K562 (cell line): ENCODE measurements around the gene SUCLG1.

ENCODE experiments used
- CEBPZ ChIP-seq: fragments of 150-350 bp; IDR thresholded peaks from 2 replicates; pipeline ENCODE4 v1.6.1; 2014; ENCODE audit warnings: low read depth, mild to moderate bottlenecking, low read length, borderline replicate concordance
- CHD2 ChIP-seq: IDR thresholded peaks from 2 replicates; pipeline ENCODE4 v1.6.1; 2011; ENCODE audit warnings: low read depth, low read length
- EGR1 ChIP-seq: fragments of 450-650 bp; conservative IDR thresholded peaks from 2 replicates; pipeline ENCODE4 v1.6.1; 2017; ENCODE audit warnings: mild to moderate bottlenecking
- ELK1 ChIP-seq: sonication (generic); formaldehyde crosslinking; IDR thresholded peaks from 2 replicates; pipeline ENCODE4 v1.8.1; 2022; ENCODE audit warnings: missing genetic modification reagents
- HDAC6 ChIP-seq: IDR thresholded peaks from 2 replicates; pipeline ENCODE4 v1.6.1; 2012; ENCODE audit warnings: low read depth, mild to moderate bottlenecking, control low read depth, inconsistent platforms, low read length, moderate library complexity
- KAT8 ChIP-seq: fragments of 450-650 bp; IDR thresholded peaks from 2 replicates; pipeline ENCODE4 v1.6.1; 2016; ENCODE audit warnings: low read depth, mild to moderate bottlenecking
- MCM3 ChIP-seq: fragments of 450-650 bp; IDR thresholded peaks from 2 replicates; pipeline ENCODE4 v1.6.1; 2016
- NCOR1 ChIP-seq: fragments of 450-650 bp; IDR thresholded peaks from 2 replicates; pipeline ENCODE4 v1.6.1; 2016; ENCODE audit warnings: mild to moderate bottlenecking, moderate library complexity
- NR2C2 ChIP-seq, 2 experiments: fragments of 200-800 bp in 1 of 2; sonication (Bioruptor generic) in 1 of 2; sonication (generic) in 1 of 2; formaldehyde crosslinking in 1 of 2; IDR thresholded peaks; 2 replicates each; pipeline versions ENCODE4 v1.6.1 to v1.8.0; 2016 to 2022; ENCODE audit warnings: mild to moderate bottlenecking in 1 of 2, missing compliant biosample characterization in 1 of 2, missing genetic modification characterization in 1 of 2, missing genetic modification reagents in 1 of 2
- POLR2AphosphoS5 ChIP-seq: IDR thresholded peaks from 2 replicates; pipeline ENCODE4 v1.6.1; 2011; ENCODE audit warnings: mild to moderate bottlenecking, low read depth, low read length, moderate library complexity; ENCODE audit not compliant: control insufficient read depth, insufficient read depth
- RAD21 ChIP-seq, 2 experiments: fragments of 250-450 bp in 1 of 2; fragments of 450-650 bp in 1 of 2; sonication (Bioruptor Pico) in 1 of 2; formaldehyde crosslinking in 1 of 2; IDR thresholded peaks in 1 of 2; conservative IDR thresholded peaks in 1 of 2; 2 replicates each; pipeline versions ENCODE4 v1.4.0 to v1.8.0; 2020 to 2022; ENCODE audit warnings: mild to moderate bottlenecking in 2 of 2, moderate library complexity in 1 of 2
- SRF ChIP-seq, 2 experiments: fragments of 250-450, 450-650 bp in 1 of 2; sonication (Bioruptor Pico) in 1 of 2; sonication (generic) in 1 of 2; formaldehyde crosslinking; IDR thresholded peaks; 2 replicates each; pipeline versions ENCODE4 v1.5.0 to v1.5.1; 2020 to 2022; ENCODE audit warnings: mild to moderate bottlenecking in 1 of 2, missing genetic modification reagents in 1 of 2
- ZNF444 ChIP-seq: fragments of 250-450 bp; sonication (Bioruptor Pico); IDR thresholded peaks from 2 replicates; pipeline ENCODE4 v1.4.0; 2020; ENCODE audit warnings: mild to moderate bottlenecking, moderate library complexity
- TF ChIP-seq, protein P1 (sequence below), 3 experiments: IDR thresholded peaks in 2 of 3; conservative IDR thresholded peaks in 1 of 3; 2 replicates each; pipeline ENCODE4 v1.5.1; 2011 to 2012; ENCODE audit warnings: low read length in 3 of 3, mild to moderate bottlenecking in 3 of 3, control low read depth in 2 of 3, improper control_type of control experiment in 1 of 3, inconsistent platforms in 1 of 3, low read depth in 1 of 3, mixed read lengths in 1 of 3, moderate library complexity in 1 of 3; ENCODE audit not compliant: insufficient read depth in 2 of 3

DNA sequence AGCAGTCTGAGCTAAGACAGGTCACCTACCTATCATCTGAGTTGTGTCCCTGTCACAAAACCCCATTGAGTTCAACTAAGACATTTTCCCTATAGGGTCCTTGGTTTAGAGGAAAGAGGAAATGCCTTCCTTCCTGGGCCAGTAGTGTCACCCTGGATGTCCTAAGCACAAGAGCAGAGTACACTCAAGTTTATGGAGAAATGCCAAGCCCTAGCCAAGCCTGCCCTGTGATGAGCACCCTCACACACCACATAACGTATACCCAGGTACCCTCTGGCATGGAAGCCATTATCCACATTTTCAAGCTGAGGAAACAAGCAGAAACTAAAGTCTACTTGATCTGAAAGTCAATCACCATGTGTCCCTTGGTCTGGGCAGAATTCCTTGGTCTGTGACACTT, 37.3 kb downstream of the SUCLG1 start:
- no peak for TF ChIP-seq RAD21 (CRISPR knock-in tag; conservative IDR thresholded peaks at IDR 0.05 in 1 of 2, IDR thresholded peaks at IDR 0.05 in 1 of 2)
- 0 out of 2 replicates have a peak, but pooled peaks have one; percentile 11 for TF ChIP-seq POLR2AphosphoS5
- no peak for TF ChIP-seq KAT8
- TF ChIP-seq NCOR1 = no peak
- no peak for TF ChIP-seq ZNF444
- no peak for TF ChIP-seq MCM3
- TF ChIP-seq ELK1 (CRISPR knock-in tag) = no peak
- TF ChIP-seq CHD2 = no peak
- TF ChIP-seq, protein P1, sequence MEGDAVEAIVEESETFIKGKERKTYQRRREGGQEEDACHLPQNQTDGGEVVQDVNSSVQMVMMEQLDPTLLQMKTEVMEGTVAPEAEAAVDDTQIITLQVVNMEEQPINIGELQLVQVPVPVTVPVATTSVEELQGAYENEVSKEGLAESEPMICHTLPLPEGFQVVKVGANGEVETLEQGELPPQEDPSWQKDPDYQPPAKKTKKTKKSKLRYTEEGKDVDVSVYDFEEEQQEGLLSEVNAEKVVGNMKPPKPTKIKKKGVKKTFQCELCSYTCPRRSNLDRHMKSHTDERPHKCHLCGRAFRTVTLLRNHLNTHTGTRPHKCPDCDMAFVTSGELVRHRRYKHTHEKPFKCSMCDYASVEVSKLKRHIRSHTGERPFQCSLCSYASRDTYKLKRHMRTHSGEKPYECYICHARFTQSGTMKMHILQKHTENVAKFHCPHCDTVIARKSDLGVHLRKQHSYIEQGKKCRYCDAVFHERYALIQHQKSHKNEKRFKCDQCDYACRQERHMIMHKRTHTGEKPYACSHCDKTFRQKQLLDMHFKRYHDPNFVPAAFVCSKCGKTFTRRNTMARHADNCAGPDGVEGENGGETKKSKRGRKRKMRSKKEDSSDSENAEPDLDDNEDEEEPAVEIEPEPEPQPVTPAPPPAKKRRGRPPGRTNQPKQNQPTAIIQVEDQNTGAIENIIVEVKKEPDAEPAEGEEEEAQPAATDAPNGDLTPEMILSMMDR (IDR thresholded peaks at IDR 0.05 in 2 of 3, conservative IDR thresholded peaks at IDR 0.05 in 1 of 3; ENCODE audit: insufficient read depth in 2 of 3, low read depth in 1 of 3, low read length in 3 of 3) = no peak
- no peak for TF ChIP-seq HDAC6
- no peak for TF ChIP-seq EGR1
- TF ChIP-seq CEBPZ = no peak
- no peak for TF ChIP-seq NR2C2 (CRISPR knock-in tag; IDR thresholded peaks at IDR 0.05)
- no peak for TF ChIP-seq NR2C2 (tag; IDR thresholded peaks at IDR 0.05)
- TF ChIP-seq SRF (CRISPR knock-in tag; IDR thresholded peaks at IDR 0.05) = no peak
